AG09309 (cell line): ENCODE measurements around the gene SLC27A1.
A peak's percentile ranks its signal among the peaks of the same experiment; 100 is the strongest.
"Not testable (repeated sequence)": the region's sequence is repeated elsewhere in the genome, so short reads cannot be mapped to it uniquely, and the experiment has no call there.

Experiments
- DNase-seq: peaks from one replicate; pipeline ENCODE4 v3.0.0-alpha.2; 2010; ENCODE audit warnings: low read depth
- H3K4me3 ChIP-seq: 2 replicates; pipeline ENCODE4 v1.5.1; 2011; ENCODE audit warnings: mild to moderate bottlenecking, low read depth, low read length, moderate library complexity; ENCODE audit not compliant: control insufficient read depth
- CTCF ChIP-seq: IDR thresholded peaks from 2 replicates; pipeline ENCODE4 v1.5.1; 2011; ENCODE audit warnings: mild to moderate bottlenecking, low read depth, low read length, inconsistent platforms; ENCODE audit not compliant: insufficient read depth, control insufficient read depth; ENCODE audit errors: missing control alignments

The SLC27A1 gene

GRCh38 chr19:17504030-17504429 is 33.7 kb downstream of the SLC27A1 start:
- no peak for TF ChIP-seq CTCF
- no peak for DNase-seq
- H3K4me3 ChIP-seq, result no peak overlapping the region

- DNase-seq, result no peak
- TF ChIP-seq CTCF, result no peak
- no peak overlapping the region for H3K4me3 ChIP-seq
These were observed 34.1 kb downstream of the SLC27A1 start for GRCh38 chr19:17504456-17504855.

DNA sequence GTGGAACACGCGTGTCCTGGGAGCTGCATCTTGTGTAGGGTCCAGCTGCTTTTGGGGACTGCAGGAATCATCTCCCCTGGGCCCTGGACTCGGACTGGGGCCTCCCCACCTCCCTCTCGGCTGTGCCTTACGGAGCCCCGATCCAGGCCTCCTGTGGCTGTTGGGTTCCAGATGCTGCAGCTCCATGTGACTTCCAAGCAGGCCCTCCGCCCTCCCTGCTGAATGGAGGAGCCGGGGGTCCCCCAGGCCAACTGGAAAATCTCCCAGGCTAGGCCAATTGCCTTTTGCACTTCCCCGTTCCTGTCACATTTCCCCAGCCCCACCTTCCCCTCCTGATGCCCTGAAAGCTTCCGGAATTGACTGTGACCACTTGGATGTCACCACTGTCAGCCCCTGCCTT is 34.9 kb downstream of the SLC27A1 start:
- TF ChIP-seq CTCF, result no peak
- no peak overlapping the region for H3K4me3 ChIP-seq
- DNase-seq, result no peak

GRCh38 chr19:17506745-17507144 is 36.4 kb downstream of the SLC27A1 start:
- DNase-seq, result no peak
- TF ChIP-seq CTCF, result no peak
- no peak overlapping the region for H3K4me3 ChIP-seq

GRCh38 chr19:17508558-17508933 is 38.2 kb downstream of the SLC27A1 start:
- not testable (repeated sequence) for H3K4me3 ChIP-seq, DNase-seq

DNA sequence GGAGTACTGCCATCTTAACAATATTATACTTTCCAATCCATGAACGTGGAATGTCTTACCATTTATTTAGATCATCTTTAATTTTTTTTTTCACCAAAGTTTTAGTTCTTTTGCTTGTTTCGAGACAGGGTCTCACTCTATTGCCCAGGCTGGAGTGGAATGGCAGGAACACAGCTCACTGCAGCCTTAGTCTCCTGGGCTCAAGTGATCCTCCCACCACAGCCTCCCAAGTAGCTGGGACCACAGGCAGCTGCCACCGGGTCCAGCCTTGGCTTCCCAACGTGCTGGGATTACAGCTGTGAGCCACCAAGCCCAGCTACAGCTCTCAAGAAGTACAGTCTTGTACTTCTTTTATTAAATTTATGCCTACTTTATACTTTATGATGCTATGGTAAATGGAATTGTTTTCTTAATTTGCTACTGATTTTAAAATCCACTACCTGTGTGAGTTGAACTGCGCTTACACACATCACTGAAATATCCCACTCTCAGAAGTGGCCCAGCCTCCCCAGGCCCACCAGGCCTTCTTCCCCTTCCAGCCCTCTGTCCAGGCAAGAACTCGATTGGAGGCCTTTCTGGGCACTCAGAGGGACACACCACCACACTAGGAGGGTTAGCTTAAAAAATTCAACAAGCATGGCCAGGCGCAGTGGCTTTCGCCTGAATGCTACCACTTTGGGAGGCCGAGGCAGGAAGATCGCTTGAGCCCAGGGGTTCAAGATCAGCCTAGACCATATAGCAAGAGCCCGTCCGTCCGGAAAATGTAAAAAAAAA is 40.1 kb downstream of the SLC27A1 start:
- H3K4me3 ChIP-seq, result peak overlapping the region; percentile 97
- TF ChIP-seq CTCF, result no peak
- no peak for DNase-seq

- peak overlapping the region; percentile 97 for H3K4me3 ChIP-seq
- peak; percentile 24 for DNase-seq
- TF ChIP-seq CTCF, result peak; percentile 14
These were observed 41.6 kb downstream of the SLC27A1 start for GRCh38 chr19:17511724-17512573.
